ENCODE measurements around the gene PDE11A. TPM values are rescaled to one million over a fixed set of nuclear protein-coding genes. Genes with fewer than 3 reads are reported as not detected.

Gene PDE11A
- total RNA-seq, 1 experiment from 2014 or later = 0.13 TPM

- TF ChIP-seq CTCF (conservative IDR thresholded peaks at IDR 0.05) = no peak
- H3K9me3 Mint-ChIP-seq = no peaks in the 10 kb centered on the region
These were observed 479.6 kb downstream of the PDE11A start for GRCh38 chr2:177592945-177593344.

More at GRCh38 chr2:177592945-177593344, 479.6 kb downstream of the PDE11A start:
- no peak overlapping the region for H4K5ac ChIP-seq (ENCODE audit: insufficient read length, low read depth, low read length)
- H2AK5ac ChIP-seq (ENCODE audit: insufficient read length, low read length) = no peak overlapping the region
- peaks cover 2% of the 10 kb centered on the region; the same call in 1 of the 2 replicates for H3K4me1 ChIP-seq (ENCODE audit: insufficient read depth, low read length)
- no peak overlapping the region for H3K4me3 Mint-ChIP-seq
- H3K27ac ChIP-seq (ENCODE audit: insufficient read length, low read depth, low read length) = no peak overlapping the region
- H3K4me1 Mint-ChIP-seq = peaks cover 16 to 20% of the 10 kb centered on the region in 2 experiments
- H3K56ac ChIP-seq (ENCODE audit: insufficient read length, low read depth, low read length) = no peak overlapping the region
- H3K9me3 ChIP-seq (ENCODE audit: control insufficient read depth, low read depth, low read length) = no peaks in the 10 kb centered on the region
- no peak for DNase-seq
- no peaks in the 10 kb centered on the region for H3K23me2 ChIP-seq (ENCODE audit: insufficient read length, low read depth, low read length, poor library complexity, severe bottlenecking)
- H3K4me2 ChIP-seq (ENCODE audit: insufficient read depth, insufficient read length, low read length) = no peak overlapping the region
- H3K14ac ChIP-seq (ENCODE audit: insufficient read depth, low read length) = no peak overlapping the region
- no peaks in the 10 kb centered on the region for H4K20me1 ChIP-seq (ENCODE audit: control insufficient read depth, insufficient read depth, insufficient read length)
- no peak overlapping the region for H3K18ac ChIP-seq (ENCODE audit: insufficient read length, low read depth, low read length)
- H2BK20ac ChIP-seq (ENCODE audit: low read depth, low read length, poor library complexity, severe bottlenecking) = no peak overlapping the region
- no peaks in the 10 kb centered on the region for H3K36me3 Mint-ChIP-seq (ENCODE audit: insufficient read depth in 1 of 3, low read depth in 3 of 3)
- no peaks in the 10 kb centered on the region for H3K79me2 ChIP-seq (ENCODE audit: insufficient read depth, low read length)
- no peak overlapping the region for H2BK5ac ChIP-seq (ENCODE audit: insufficient read length, low read length)
- H3K27me3 ChIP-seq (ENCODE audit: insufficient read depth, low read length) = no peaks in the 10 kb centered on the region
- H2BK120ac ChIP-seq (ENCODE audit: low read depth, low read length, poor library complexity, severe bottlenecking) = no peak overlapping the region
- no peak overlapping the region for H4K8ac ChIP-seq (replicated peaks; ENCODE audit: insufficient read length, low read depth, low read length)
- H3K79me1 ChIP-seq (ENCODE audit: insufficient read depth, low read depth, low read length, poor library complexity, severe bottlenecking) = no peaks in the 10 kb centered on the region
- no peak overlapping the region for H3T11ph ChIP-seq (ENCODE audit: low read length)
- no peak overlapping the region for H2BK12ac ChIP-seq (ENCODE audit: insufficient read length, low read depth, low read length)
- no peak overlapping the region for H2BK15ac ChIP-seq (ENCODE audit: low read depth, low read length)
- no peak overlapping the region for H2AFZ ChIP-seq (ENCODE audit: low read length)
- no peak overlapping the region for H3K9ac ChIP-seq (ENCODE audit: extremely low read depth, insufficient read length, low read length)
- no peak overlapping the region for H3K4ac ChIP-seq (ENCODE audit: low read depth, low read length)
- peaks cover 2% of the 10 kb centered on the region; the same call in 1 of the 2 replicates for H3K27me3 Mint-ChIP-seq (ENCODE audit: low read depth)
- no peak overlapping the region for H3K23ac ChIP-seq (ENCODE audit: insufficient read length, low read depth, low read length)
- no peak overlapping the region for H3K27ac Mint-ChIP-seq
- H4K91ac ChIP-seq (ENCODE audit: insufficient read length, low read depth, low read length) = no peak overlapping the region
